K562 (cell line): Measurements from ENCODE around the gene MYO9A. TPM values are rescaled to one million over a fixed set of nuclear protein-coding genes. Genes with fewer than 3 reads are reported as not detected.
A peak's percentile ranks its signal among the peaks of the same experiment; 100 is the strongest.

Experiments used
- CEBPB ChIP-seq: fragments of 450-650 bp; IDR thresholded peaks from 2 replicates; pipeline ENCODE4 v1.6.1; 2016; ENCODE audit warnings: missing genetic modification characterization, missing compliant biosample characterization
- GTF2F1 ChIP-seq: IDR thresholded peaks from 2 replicates; pipeline ENCODE4 v1.6.1; 2011; ENCODE audit warnings: low read depth, low read length, improper control_type of control experiment
- MYNN ChIP-seq, 2 experiments: sonication (generic); formaldehyde crosslinking in 1 of 2; IDR thresholded peaks; 2 replicates each; pipeline versions ENCODE4 v1.5.0 to v1.6.1; 2016 to 2020; ENCODE audit warnings: antibody characterized with exemption in 1 of 2, missing genetic modification reagents in 1 of 2
- YBX1 ChIP-seq: fragments of 450-650 bp; IDR thresholded peaks from 2 replicates; pipeline ENCODE4 v1.7.1; 2016; ENCODE audit warnings: mild to moderate bottlenecking
- polyA plus RNA-seq, 8 experiments: library from polyadenylated mRNA; depleted of rRNA in 4 of 8; stranded (reverse) in 5 of 8; unstranded in 3 of 8; fragments of >200 nt; fragmentation: Nextera tagmentation in 2 of 8; fragmentation: Illumina TruSeq in 1 of 8; extraction: Ambion mirVana in 2 of 8; extraction: Trizol in 1 of 8; gene quantifications; 2 replicates each; pipeline versions ENCODE4 v1.2.1 to v1.2.3, GENCODE V29; 2011 to 2014; ENCODE audit warnings: inconsistent platforms in 1 of 8, missing spikeins in 1 of 8
- total RNA-seq, 7 experiments: library from RNA; depleted of rRNA in 6 of 7; stranded (reverse); fragments of >200 nt in 6 of 7; fragmentation: Illumina TruSeq in 2 of 7; extraction: Trizol in 2 of 7; gene quantifications; 2 replicates each; pipeline versions ENCODE4 v1.2.1 to v1.2.3, GENCODE V29; 2011 to 2021; ENCODE audit warnings: low replicate concordance in 1 of 7
- TF ChIP-seq, protein P1 (sequence below): IDR thresholded peaks from 3 replicates; pipeline ENCODE4 v1.6.1; 2011; ENCODE audit warnings: borderline replicate concordance, mild to moderate bottlenecking, moderate library complexity; ENCODE audit not compliant: insufficient read length; ENCODE audit errors: extremely low read depth
- TF ChIP-seq, protein P2 (sequence below): fragments of 450-650 bp; conservative IDR thresholded peaks from 2 replicates; pipeline ENCODE4 v1.6.1; 2016; ENCODE audit warnings: missing genetic modification characterization, low read depth, mild to moderate bottlenecking, control low read depth, missing compliant biosample characterization
- TF ChIP-seq, protein P3 (sequence below): fragments of 200-800 bp; sonication (Bioruptor generic); IDR thresholded peaks from 2 replicates; pipeline ENCODE4 v1.6.1; 2017; ENCODE audit warnings: missing genetic modification characterization, missing compliant biosample characterization

Gene MYO9A
- total and polyA plus RNA-seq, 9 of the 15 experiments (the other 6 are each of a cell fraction or from before 2014, with no cell fraction given): 1.9 to 15.4 (median 5.8) TPM

DNA sequence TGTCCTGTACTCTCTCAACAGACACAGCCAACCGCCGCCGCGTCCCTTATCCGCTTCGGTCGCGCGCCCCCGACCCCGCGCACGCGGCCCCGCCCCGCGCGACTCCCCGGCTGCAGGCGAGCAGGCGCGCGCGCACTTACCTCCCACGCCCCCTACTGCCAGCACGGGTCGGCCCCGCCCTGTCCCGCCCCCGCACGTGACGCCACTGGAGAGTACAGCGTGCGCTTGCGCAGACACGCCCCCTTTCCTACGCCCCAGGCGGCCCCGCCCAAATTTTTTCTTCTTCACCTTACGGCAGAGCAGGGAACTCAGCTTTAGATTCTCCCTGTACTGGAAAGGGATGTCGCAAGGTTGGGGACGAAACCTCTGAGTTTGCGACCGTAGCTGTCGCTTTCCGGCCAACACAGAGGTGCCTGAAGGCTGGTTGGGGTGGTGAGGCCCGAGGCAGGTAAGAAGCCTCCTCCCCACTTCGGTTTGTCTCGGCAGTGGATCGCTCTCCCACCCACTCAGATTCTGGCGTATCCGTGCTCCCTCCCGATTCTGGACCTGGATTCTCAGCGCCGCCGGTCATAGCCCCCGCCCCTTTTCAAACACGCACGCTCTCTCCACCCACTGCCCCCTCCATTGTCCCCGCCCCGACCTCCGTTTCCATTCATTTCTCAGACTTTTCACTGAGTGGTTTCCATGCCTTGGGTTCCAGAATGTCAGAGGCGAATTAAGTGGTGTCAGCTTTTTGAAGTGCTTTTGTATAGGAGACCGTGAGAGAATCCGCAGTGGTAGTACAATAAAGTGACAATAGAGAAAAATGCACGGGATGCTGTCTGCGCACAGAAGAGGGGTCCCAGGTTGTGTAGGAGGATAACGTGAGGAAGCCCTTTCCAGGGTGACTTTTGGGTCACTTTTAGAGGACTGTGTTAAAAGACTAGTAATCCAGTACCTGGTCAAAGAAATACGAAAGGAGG, at the start of gene MYO9A, which contains the start of gene SENP8 (continued):
- TF ChIP-seq, protein P1, sequence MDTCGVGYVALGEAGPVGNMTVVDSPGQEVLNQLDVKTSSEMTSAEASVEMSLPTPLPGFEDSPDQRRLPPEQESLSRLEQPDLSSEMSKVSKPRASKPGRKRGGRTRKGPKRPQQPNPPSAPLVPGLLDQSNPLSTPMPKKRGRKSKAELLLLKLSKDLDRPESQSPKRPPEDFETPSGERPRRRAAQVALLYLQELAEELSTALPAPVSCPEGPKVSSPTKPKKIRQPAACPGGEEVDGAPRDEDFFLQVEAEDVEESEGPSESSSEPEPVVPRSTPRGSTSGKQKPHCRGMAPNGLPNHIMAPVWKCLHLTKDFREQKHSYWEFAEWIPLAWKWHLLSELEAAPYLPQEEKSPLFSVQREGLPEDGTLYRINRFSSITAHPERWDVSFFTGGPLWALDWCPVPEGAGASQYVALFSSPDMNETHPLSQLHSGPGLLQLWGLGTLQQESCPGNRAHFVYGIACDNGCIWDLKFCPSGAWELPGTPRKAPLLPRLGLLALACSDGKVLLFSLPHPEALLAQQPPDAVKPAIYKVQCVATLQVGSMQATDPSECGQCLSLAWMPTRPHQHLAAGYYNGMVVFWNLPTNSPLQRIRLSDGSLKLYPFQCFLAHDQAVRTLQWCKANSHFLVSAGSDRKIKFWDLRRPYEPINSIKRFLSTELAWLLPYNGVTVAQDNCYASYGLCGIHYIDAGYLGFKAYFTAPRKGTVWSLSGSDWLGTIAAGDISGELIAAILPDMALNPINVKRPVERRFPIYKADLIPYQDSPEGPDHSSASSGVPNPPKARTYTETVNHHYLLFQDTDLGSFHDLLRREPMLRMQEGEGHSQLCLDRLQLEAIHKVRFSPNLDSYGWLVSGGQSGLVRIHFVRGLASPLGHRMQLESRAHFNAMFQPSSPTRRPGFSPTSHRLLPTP: no peak
- TF ChIP-seq, protein P2, sequence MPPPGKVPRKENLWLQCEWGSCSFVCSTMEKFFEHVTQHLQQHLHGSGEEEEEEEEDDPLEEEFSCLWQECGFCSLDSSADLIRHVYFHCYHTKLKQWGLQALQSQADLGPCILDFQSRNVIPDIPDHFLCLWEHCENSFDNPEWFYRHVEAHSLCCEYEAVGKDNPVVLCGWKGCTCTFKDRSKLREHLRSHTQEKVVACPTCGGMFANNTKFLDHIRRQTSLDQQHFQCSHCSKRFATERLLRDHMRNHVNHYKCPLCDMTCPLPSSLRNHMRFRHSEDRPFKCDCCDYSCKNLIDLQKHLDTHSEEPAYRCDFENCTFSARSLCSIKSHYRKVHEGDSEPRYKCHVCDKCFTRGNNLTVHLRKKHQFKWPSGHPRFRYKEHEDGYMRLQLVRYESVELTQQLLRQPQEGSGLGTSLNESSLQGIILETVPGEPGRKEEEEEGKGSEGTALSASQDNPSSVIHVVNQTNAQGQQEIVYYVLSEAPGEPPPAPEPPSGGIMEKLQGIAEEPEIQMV (tag): no peak
- TF ChIP-seq YBX1: no peak
- no peak for TF ChIP-seq MYNN (IDR thresholded peaks at IDR 0.05)
- TF ChIP-seq MYNN (CRISPR knock-in tag; IDR thresholded peaks at IDR 0.05): no peak
- TF ChIP-seq, protein P3, sequence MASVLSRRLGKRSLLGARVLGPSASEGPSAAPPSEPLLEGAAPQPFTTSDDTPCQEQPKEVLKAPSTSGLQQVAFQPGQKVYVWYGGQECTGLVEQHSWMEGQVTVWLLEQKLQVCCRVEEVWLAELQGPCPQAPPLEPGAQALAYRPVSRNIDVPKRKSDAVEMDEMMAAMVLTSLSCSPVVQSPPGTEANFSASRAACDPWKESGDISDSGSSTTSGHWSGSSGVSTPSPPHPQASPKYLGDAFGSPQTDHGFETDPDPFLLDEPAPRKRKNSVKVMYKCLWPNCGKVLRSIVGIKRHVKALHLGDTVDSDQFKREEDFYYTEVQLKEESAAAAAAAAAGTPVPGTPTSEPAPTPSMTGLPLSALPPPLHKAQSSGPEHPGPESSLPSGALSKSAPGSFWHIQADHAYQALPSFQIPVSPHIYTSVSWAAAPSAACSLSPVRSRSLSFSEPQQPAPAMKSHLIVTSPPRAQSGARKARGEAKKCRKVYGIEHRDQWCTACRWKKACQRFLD (CRISPR knock-in tag): peak; percentile 50; the same call in 1 of the 2 replicates
- no peak for TF ChIP-seq GTF2F1
- TF ChIP-seq CEBPB (tag): peak; percentile 88
